ENCODE data around the gene RASA3. TPM values are rescaled to one million over a fixed set of nuclear protein-coding genes. Genes with fewer than 3 reads are reported as not detected.

Gene RASA3
- polyA plus RNA-seq, 3 donors: 9.0 to 32.6 (median 16.6) TPM

DNA sequence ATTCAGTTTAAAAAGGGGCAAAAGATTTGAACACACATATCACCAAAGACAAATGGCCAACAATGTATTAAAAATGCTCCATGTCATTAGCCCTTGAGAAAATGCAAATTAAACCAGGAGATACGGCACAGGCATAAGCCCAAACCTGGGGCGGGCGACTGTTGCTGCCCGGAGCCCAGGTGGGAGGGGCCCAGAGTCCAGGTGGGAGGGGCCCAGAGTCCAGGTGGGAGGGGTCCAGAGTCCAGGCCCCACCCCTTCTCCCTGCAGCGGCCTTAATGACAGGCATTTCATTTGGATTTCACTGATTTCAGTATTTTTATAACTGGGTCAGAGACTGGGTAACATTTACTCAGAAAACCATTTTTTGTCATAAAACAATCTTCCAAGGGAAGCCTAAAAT lies 78.2 kb downstream of the RASA3 start:
- Histone ChIP-seq H3K9me3 (replicated peaks in 1 of 2; ENCODE audit: control insufficient read depth in 1 of 2, insufficient read depth in 1 of 2, low read length in 2 of 2) (no peaks in the 10 kb centered on the region), H3K79me2 (ENCODE audit: insufficient read depth, low read length) (peaks cover 50% of the 10 kb centered on the region), H2AFZ (ENCODE audit: insufficient read depth, low read depth, low read length, poor library complexity, severe bottlenecking) (no peak overlapping the region), H3K4me2 (replicated peaks; ENCODE audit: extremely low read depth, low read length, poor library complexity, severe bottlenecking) (no peak overlapping the region), H3K4me3 (replicated peaks in 1 of 3; ENCODE audit: low read depth in 2 of 3, low read length in 3 of 3) (no peak overlapping the region), H3K36me3 (replicated peaks in 1 of 2; ENCODE audit: control insufficient read depth in 1 of 2, insufficient read depth in 2 of 2, low read length in 2 of 2) (peaks cover 33 to 46% of the 10 kb centered on the region in 2 donors), H3K27ac (ENCODE audit: low read depth in 1 of 2, low read length in 2 of 2) (no peak overlapping the region), H3K9ac (ENCODE audit: insufficient read depth, low read length, poor library complexity, severe bottlenecking) (no peak overlapping the region), H3K27me3 (ENCODE audit: control insufficient read depth in 2 of 2, insufficient read depth in 2 of 2, low read length in 2 of 2) (no peaks in the 10 kb centered on the region), H4K20me1 (ENCODE audit: insufficient read depth, low read length) (peaks cover 89% of the 10 kb centered on the region), H3K4me1 (ENCODE audit: control insufficient read depth in 1 of 2, insufficient read depth in 2 of 2, low read length in 2 of 2) (peaks cover 48 to 73% of the 10 kb centered on the region in 2 donors)
- 93% methylated on average over 4 of the region's 5 CpGs for WGBS (ENCODE audit: insufficient coverage)
- intact Hi-C loops (cut with micrococcal nuclease): no loop called here
- TF ChIP-seq, protein P1, sequence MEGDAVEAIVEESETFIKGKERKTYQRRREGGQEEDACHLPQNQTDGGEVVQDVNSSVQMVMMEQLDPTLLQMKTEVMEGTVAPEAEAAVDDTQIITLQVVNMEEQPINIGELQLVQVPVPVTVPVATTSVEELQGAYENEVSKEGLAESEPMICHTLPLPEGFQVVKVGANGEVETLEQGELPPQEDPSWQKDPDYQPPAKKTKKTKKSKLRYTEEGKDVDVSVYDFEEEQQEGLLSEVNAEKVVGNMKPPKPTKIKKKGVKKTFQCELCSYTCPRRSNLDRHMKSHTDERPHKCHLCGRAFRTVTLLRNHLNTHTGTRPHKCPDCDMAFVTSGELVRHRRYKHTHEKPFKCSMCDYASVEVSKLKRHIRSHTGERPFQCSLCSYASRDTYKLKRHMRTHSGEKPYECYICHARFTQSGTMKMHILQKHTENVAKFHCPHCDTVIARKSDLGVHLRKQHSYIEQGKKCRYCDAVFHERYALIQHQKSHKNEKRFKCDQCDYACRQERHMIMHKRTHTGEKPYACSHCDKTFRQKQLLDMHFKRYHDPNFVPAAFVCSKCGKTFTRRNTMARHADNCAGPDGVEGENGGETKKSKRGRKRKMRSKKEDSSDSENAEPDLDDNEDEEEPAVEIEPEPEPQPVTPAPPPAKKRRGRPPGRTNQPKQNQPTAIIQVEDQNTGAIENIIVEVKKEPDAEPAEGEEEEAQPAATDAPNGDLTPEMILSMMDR (IDR thresholded peaks at IDR 0.05): no peak
- peaks cover 0 to 2% (median 0%) of the 10 kb centered on the region in 7 donors for H3K9me3 Mint-ChIP-seq
- DNase-seq: no peak
- no peak overlapping the region for H3K27ac Mint-ChIP-seq
- H3K27me3 Mint-ChIP-seq (ENCODE audit: low read depth in 3 of 3): peaks cover 0 to 2% (median 0%) of the 10 kb centered on the region in 3 donors
- peaks cover 53% of the 10 kb centered on the region in 2 donors for H3K36me3 Mint-ChIP-seq
- H3K4me1 Mint-ChIP-seq: peaks cover 63% of the 10 kb centered on the region
- H3K4me3 Mint-ChIP-seq: no peak overlapping the region

DNA sequence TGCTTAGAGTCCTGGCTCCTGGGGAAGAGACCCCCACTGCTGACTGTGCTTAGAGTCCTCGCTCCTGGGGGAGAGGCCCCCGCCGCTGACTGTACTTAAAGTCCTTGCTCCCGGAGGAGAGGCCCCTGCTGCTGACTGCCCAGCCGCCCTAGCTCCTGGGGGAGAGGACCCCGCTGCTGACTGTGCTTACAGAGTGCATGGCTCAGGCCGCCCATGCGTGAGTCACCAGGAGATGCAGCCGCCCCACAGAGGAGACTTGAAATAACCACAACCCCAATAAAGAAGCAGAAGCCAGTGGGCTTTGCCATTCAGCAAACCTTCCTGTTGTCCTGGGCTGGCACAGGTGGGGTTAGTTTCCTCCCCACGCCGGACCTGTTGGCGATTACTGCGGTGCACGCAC lies 79.4 kb downstream of the RASA3 start:
- peak; percentile 47 to 71 (median 62) for DNase-seq
- Histone ChIP-seq H3K4me1 (ENCODE audit: control insufficient read depth in 1 of 2, insufficient read depth in 2 of 2, low read length in 2 of 2) (peaks cover 45 to 71% of the 10 kb centered on the region in 2 donors), H3K9me3 (replicated peaks in 1 of 2; ENCODE audit: control insufficient read depth in 1 of 2, insufficient read depth in 1 of 2, low read length in 2 of 2) (no peaks in the 10 kb centered on the region), H3K79me2 (ENCODE audit: insufficient read depth, low read length) (peaks cover 44% of the 10 kb centered on the region), H3K27ac (ENCODE audit: low read depth in 1 of 2, low read length in 2 of 2) (peak overlapping the region in 1 of 2 donors; percentile 38), H3K4me3 (replicated peaks in 1 of 3; ENCODE audit: low read depth in 2 of 3, low read length in 3 of 3) (no peak overlapping the region), H4K20me1 (ENCODE audit: insufficient read depth, low read length) (peaks cover 89% of the 10 kb centered on the region), H2AFZ (ENCODE audit: insufficient read depth, low read depth, low read length, poor library complexity, severe bottlenecking) (no peak overlapping the region), H3K36me3 (replicated peaks in 1 of 2; ENCODE audit: control insufficient read depth in 1 of 2, insufficient read depth in 2 of 2, low read length in 2 of 2) (peaks cover 33 to 46% of the 10 kb centered on the region in 2 donors), H3K27me3 (ENCODE audit: control insufficient read depth in 2 of 2, insufficient read depth in 2 of 2, low read length in 2 of 2) (no peaks in the 10 kb centered on the region), H3K9ac (ENCODE audit: insufficient read depth, low read length, poor library complexity, severe bottlenecking) (peak overlapping the region; percentile 11), H3K4me2 (replicated peaks; ENCODE audit: extremely low read depth, low read length, poor library complexity, severe bottlenecking) (no peak overlapping the region)
- Mint-ChIP-seq H3K9me3 (peaks cover 0 to 2% (median 0%) of the 10 kb centered on the region in 7 donors), H3K27me3 (ENCODE audit: low read depth in 3 of 3) (peaks cover 1 to 2% (median 1%) of the 10 kb centered on the region in 3 donors), H3K27ac (peak overlapping the region in 3 of 7 donors; percentile 46 to 75 (median 50)), H3K4me3 (peak overlapping the region in 1 of 2 donors; percentile 30), H3K36me3 (peaks cover 46 to 48% of the 10 kb centered on the region in 2 donors), H3K4me1 (peaks cover 58% of the 10 kb centered on the region)
- 29% methylated on average over 3 of the region's 14 CpGs for WGBS (ENCODE audit: insufficient coverage)
- TF ChIP-seq, protein P1 (IDR thresholded peaks at IDR 0.05): no peak
- intact Hi-C loops (cut with micrococcal nuclease): no loop called here
